SK-N-SH treated with all-trans-retinoic acid at 6 μM for 48 hours (cell line): ENCODE results near the gene MAP7.

Source experiments
- ARNTL ChIP-seq: fragments of 450-650 bp; formaldehyde crosslinking; IDR thresholded peaks from 2 replicates; pipeline ENCODE4 v1.5.0; 2020; ENCODE audit warnings: low read depth, mild to moderate bottlenecking, moderate library complexity, borderline replicate concordance
- BACH2 ChIP-seq: fragments of 250-450 bp; sonication (Bioruptor Pico); IDR thresholded peaks from 2 replicates; pipeline ENCODE4 v1.9.0; 2021; ENCODE audit warnings: mild to moderate bottlenecking, borderline replicate concordance
- ISL1 ChIP-seq: fragments of 250-450 bp; sonication (Bioruptor Pico); IDR thresholded peaks from 2 replicates; pipeline ENCODE4 v2.1.2; 2022; ENCODE audit warnings: mild to moderate bottlenecking, moderate library complexity
- PPARA ChIP-seq: fragments of 250-450 bp; sonication (Bioruptor Pico); IDR thresholded peaks from 2 replicates; pipeline ENCODE4 v1.5.0; 2020; ENCODE audit warnings: mild to moderate bottlenecking, borderline replicate concordance
- RARB ChIP-seq: fragments of 250-450 bp; sonication (Bioruptor Pico); IDR thresholded peaks from 2 replicates; pipeline ENCODE4 v1.8.0; 2021; ENCODE audit warnings: mild to moderate bottlenecking, moderate library complexity
- TCF4 ChIP-seq: fragments of 250-450 bp; sonication (Bioruptor Pico); IDR thresholded peaks from 2 replicates; pipeline ENCODE4 v1.8.0; 2021; ENCODE audit warnings: mild to moderate bottlenecking, moderate library complexity, borderline replicate concordance
- TOX ChIP-seq: fragments of 250-450 bp; sonication (Bioruptor Pico); IDR thresholded peaks from 2 replicates; pipeline ENCODE4 v1.8.0; 2021; ENCODE audit warnings: mild to moderate bottlenecking, moderate library complexity, borderline replicate concordance
- ZFP3 ChIP-seq: fragments of 250-450 bp; sonication (Bioruptor Pico); IDR thresholded peaks from 2 replicates; pipeline ENCODE4 v1.5.0; 2020; ENCODE audit warnings: mild to moderate bottlenecking, moderate library complexity
- ZNF8 ChIP-seq: fragments of 450-650 bp; formaldehyde crosslinking; IDR thresholded peaks from 2 replicates; pipeline ENCODE4 v1.5.0; 2020; ENCODE audit warnings: mild to moderate bottlenecking, moderate library complexity
- TF ChIP-seq, protein P1 (sequence below): fragments of 250-450 bp; sonication (Bioruptor Pico); IDR thresholded peaks from 2 replicates; pipeline ENCODE4 v1.5.0; 2020; ENCODE audit warnings: mild to moderate bottlenecking, moderate library complexity

DNA sequence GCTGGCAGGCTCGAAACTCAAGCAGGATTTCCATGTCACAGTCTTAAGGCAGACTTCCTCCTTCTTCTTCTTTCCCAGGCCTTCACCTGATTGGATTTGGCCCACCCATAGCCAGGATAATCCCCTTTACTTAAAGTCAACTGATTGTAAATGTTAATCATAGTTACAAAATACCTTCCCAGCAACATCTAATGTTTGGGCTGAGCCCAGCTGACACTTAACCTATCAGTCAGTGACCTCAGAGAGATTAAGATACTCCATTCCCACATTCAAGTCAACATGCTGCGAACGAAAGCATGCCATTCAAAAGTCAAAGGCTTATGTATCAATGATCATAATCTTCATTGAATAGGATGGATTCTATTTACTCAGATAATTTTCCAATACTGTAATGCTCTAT is 16.0 kb downstream of the MAP7 start:
- TF ChIP-seq TCF4 (CRISPR knock-in tag) (no peak), ISL1 (no peak), ZFP3 (CRISPR knock-in tag) (no peak), BACH2 (CRISPR knock-in tag) (no peak), RARB (CRISPR knock-in tag) (no peak), ARNTL (no peak), ZNF8 (CRISPR knock-in tag) (no peak), PPARA (CRISPR knock-in tag) (no peak), TOX (CRISPR knock-in tag) (no peak)
- TF ChIP-seq, protein P1, sequence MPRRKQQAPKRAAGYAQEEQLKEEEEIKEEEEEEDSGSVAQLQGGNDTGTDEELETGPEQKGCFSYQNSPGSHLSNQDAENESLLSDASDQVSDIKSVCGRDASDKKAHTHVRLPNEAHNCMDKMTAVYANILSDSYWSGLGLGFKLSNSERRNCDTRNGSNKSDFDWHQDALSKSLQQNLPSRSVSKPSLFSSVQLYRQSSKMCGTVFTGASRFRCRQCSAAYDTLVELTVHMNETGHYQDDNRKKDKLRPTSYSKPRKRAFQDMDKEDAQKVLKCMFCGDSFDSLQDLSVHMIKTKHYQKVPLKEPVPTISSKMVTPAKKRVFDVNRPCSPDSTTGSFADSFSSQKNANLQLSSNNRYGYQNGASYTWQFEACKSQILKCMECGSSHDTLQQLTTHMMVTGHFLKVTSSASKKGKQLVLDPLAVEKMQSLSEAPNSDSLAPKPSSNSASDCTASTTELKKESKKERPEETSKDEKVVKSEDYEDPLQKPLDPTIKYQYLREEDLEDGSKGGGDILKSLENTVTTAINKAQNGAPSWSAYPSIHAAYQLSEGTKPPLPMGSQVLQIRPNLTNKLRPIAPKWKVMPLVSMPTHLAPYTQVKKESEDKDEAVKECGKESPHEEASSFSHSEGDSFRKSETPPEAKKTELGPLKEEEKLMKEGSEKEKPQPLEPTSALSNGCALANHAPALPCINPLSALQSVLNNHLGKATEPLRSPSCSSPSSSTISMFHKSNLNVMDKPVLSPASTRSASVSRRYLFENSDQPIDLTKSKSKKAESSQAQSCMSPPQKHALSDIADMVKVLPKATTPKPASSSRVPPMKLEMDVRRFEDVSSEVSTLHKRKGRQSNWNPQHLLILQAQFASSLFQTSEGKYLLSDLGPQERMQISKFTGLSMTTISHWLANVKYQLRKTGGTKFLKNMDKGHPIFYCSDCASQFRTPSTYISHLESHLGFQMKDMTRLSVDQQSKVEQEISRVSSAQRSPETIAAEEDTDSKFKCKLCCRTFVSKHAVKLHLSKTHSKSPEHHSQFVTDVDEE: no peak
